PFSK-1 (cell line): ENCODE measurements around the gene PTGR3.

Experiments
- FOXP2 ChIP-seq: optimal IDR thresholded peaks from 2 replicates; pipeline ENCODE3; 2011; ENCODE audit warnings: borderline replicate concordance, control low read depth, inconsistent platforms; ENCODE audit not compliant: insufficient read depth; ENCODE audit errors: extremely low read length, extremely low read depth
- POLR2AphosphoS5 ChIP-seq: IDR thresholded peaks from 2 replicates; pipeline ENCODE4 v1.6.1; 2012; ENCODE audit warnings: low read depth, mild to moderate bottlenecking, control low read depth, low read length, moderate library complexity
- SIN3A ChIP-seq: IDR thresholded peaks from 2 replicates; pipeline ENCODE4 v1.6.1; 2012; ENCODE audit warnings: mild to moderate bottlenecking, low read length, moderate library complexity, borderline replicate concordance; ENCODE audit not compliant: insufficient read depth
- TAF1 ChIP-seq: IDR thresholded peaks from 2 replicates; pipeline ENCODE4 v1.6.1; 2012; ENCODE audit warnings: low read length, control low read depth, borderline replicate concordance; ENCODE audit not compliant: insufficient read depth
- TF ChIP-seq, protein P1 (sequence below), 2 experiments: IDR thresholded peaks; 2 replicates each; pipeline versions ENCODE4 v1.6.1 to v1.8.0; 2011 to 2012; ENCODE audit warnings: low read depth in 2 of 2, low read length in 2 of 2, control low read depth in 1 of 2, inconsistent platforms in 1 of 2, mild to moderate bottlenecking in 1 of 2, moderate library complexity in 1 of 2; ENCODE audit not compliant: insufficient read depth in 1 of 2

Gene PTGR3

DNA sequence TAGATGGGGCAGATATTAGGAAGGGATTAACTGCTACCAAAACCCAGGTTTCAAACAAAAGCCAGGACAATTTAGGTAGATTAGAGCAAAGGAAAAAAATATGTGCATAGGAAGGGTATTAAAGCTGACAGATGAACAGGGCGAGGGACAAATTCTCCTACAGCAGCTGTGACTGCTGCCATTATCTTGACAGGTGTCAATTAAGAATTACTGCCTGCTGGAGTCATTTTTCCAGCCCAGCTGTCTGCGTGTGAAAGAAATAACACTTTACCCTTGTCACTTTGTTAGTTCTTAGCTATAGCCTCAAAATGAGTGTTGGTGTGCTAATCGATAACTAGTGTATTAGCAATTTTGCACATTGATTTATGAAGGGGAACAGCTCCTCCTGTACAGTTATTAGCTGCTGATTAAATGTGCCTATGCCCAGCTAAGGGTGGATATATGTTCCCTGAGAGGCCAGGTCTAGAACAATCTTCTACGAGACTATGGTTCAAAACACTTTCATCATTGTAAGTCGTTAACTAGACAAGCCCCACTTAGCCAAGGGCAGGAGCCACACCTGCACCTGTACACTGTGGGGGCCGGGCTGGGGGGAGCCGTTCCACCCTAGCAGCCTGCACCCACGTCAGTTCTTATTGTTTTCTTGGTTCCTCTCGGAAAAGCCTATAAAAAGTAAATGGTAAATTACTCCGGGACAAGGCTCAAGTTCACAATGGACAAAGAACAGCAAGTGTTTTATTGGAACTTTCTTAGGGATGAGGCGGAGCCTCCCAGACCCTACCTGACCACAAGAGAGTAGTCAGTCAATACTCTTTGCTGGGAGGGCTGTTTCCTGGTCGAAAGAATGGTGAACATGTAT, 9.4 kb upstream of the PTGR3 start:
- TF ChIP-seq, protein P1, sequence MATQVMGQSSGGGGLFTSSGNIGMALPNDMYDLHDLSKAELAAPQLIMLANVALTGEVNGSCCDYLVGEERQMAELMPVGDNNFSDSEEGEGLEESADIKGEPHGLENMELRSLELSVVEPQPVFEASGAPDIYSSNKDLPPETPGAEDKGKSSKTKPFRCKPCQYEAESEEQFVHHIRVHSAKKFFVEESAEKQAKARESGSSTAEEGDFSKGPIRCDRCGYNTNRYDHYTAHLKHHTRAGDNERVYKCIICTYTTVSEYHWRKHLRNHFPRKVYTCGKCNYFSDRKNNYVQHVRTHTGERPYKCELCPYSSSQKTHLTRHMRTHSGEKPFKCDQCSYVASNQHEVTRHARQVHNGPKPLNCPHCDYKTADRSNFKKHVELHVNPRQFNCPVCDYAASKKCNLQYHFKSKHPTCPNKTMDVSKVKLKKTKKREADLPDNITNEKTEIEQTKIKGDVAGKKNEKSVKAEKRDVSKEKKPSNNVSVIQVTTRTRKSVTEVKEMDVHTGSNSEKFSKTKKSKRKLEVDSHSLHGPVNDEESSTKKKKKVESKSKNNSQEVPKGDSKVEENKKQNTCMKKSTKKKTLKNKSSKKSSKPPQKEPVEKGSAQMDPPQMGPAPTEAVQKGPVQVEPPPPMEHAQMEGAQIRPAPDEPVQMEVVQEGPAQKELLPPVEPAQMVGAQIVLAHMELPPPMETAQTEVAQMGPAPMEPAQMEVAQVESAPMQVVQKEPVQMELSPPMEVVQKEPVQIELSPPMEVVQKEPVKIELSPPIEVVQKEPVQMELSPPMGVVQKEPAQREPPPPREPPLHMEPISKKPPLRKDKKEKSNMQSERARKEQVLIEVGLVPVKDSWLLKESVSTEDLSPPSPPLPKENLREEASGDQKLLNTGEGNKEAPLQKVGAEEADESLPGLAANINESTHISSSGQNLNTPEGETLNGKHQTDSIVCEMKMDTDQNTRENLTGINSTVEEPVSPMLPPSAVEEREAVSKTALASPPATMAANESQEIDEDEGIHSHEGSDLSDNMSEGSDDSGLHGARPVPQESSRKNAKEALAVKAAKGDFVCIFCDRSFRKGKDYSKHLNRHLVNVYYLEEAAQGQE (IDR thresholded peaks at IDR 0.05; ENCODE audit: insufficient read depth in 1 of 2, low read depth in 2 of 2, low read length in 2 of 2) = no peak
- no peak for TF ChIP-seq SIN3A
- TF ChIP-seq TAF1 = no peak
- no peak for TF ChIP-seq POLR2AphosphoS5
- TF ChIP-seq FOXP2 = no peak

DNA sequence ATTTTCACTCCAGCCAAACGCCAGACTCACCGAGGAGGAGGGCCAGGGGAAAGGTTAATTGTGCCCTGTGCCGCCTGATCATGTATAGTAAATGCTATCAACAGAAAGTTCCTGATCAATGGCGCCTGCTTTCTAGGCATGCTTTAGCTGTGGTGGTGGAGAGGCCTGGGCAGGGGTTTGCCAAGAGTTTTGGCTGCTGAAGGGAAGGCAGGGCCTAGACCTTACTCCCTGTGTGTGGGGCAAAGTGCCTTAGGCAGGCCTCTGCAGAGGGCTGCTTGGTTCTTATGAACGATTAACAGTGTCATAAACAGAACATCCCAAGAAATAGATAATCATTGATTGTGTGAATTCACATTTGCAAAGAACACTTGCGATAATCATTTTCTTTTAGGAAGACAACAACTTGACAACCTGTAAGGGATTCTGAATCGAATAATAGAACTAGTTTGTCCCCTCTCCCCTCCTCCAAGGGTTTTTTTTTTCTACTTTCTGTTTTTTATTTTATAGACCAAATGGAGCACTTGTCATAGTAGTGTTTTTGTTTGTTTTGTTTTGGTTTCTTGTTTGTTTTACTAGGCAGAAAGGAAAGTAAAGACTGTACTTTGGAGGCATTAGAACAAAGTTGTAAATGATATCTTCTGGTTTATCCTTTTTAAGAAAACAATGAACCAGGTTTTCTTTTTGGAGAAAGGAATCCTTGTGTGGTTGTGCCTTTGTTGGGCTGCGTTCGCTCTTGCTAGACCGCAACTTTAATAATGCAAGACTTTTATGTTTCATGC, 8.2 kb upstream of the PTGR3 start:
- no peak for TF ChIP-seq POLR2AphosphoS5
- TF ChIP-seq FOXP2 = no peak
- TF ChIP-seq SIN3A = no peak
- TF ChIP-seq, protein P1 (IDR thresholded peaks at IDR 0.05; ENCODE audit: insufficient read depth in 1 of 2, low read depth in 2 of 2, low read length in 2 of 2) = no peak
- no peak for TF ChIP-seq TAF1

DNA sequence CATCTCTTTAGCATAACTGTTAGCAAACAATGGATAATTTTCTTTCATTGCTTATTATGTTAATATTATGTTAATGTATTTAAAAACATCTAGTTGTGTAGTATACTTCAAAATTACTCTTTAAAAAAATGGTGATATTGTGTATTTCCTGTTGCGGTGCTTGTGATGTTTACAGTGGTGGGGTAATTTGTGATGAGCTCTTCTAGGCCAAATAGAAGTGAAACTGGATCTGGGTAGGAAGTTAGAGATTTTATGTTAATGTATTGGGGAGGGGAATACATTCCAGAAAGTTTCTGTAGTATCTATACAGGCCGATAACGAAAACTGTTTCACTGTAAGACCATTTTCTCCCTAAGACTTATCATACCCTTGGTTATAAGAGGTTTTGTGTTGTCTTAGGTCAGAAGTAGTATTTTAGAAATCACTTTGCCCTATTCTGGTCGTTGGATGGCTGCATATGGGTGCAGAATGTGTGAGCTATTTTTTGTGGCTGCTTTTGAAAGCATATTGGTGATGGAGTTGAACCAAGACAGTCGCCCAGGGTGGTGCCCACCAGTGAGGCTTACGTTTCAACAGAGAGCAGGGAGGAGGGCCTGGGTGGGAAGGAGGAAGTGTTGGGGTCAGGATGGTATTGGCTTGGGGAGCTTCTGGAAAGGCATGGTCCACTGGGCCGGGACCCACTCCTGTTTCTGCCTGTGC, 7.4 kb upstream of the PTGR3 start:
- TF ChIP-seq POLR2AphosphoS5 (no peak), SIN3A (no peak), TAF1 (no peak), FOXP2 (no peak)
- TF ChIP-seq, protein P1 (IDR thresholded peaks at IDR 0.05; ENCODE audit: insufficient read depth in 1 of 2, low read depth in 2 of 2, low read length in 2 of 2) = no peak

DNA sequence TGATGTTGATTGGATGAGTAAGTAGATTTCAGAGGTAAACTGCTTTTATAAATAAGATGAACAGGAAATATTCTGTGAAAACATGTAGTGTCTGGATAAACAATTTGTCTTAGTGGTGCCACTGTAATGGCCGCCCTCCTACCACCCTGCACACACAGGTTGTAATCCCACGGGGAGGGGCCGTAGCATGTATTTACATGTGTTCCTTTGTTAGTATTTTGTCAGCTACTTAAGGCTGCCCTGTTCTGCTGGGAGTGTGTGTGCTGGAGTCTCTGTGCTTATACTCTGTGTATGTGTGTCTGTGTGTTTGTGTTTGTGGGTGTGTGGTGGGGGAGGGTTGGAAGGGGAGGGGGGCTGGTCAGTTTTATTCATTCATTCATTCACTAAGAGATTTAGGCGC, 6.7 kb upstream of the PTGR3 start:
- TF ChIP-seq, protein P1 (IDR thresholded peaks at IDR 0.05; ENCODE audit: insufficient read depth in 1 of 2, low read depth in 2 of 2, low read length in 2 of 2) = no peak
- TF ChIP-seq POLR2AphosphoS5 (no peak), FOXP2 (no peak), TAF1 (no peak), SIN3A (no peak)
